ENCODE results near the gene IFNGR1.
"Not testable (repeated sequence)": the region's sequence is repeated elsewhere in the genome, so short reads cannot be mapped to it uniquely, and the experiment has no call there.

The IFNGR1 gene

DNA sequence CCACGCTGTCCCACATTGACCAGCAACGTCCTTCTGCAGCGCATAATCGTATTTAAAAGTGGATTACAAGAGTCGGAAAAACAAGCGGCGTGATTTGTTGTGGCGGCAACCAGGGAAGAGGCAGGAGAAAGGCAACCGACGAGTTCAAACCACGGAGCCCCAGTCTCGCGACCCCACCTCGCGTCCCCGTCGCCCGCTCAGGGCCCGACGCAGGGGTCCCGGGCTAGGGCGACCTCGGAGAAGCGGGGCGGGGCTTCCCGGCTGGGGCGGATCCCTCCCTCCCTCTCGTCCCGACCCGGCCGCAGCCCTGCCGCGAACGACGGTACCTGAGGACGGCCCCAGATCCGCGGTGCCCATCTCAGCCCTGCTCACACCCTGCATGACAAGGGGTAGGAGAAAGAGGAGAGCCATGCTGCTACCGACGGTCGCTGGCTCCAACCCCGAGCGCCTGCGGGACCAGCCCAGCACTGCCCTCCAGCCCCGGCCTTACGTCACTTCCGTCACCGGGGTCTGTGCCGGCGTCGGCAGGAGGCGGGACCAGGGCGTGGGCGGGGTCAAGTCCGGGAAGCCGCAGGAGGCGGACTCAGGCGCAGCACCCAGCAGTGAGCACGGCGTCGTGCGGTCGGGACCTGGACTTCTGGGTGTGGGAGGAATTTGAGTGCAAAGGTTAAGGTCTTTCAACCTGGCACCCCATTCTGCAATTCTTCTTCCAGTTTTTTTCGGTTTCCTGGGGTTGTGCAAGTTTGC lies at the start of gene IFNGR1:
Gene IFNGR1 (minus strand): TSS at position 469 of the 747 bp plus-strand sequence. CDS start 58 bp downstream, at position 411.
- DNase-seq, result peak; percentile 89

DNA sequence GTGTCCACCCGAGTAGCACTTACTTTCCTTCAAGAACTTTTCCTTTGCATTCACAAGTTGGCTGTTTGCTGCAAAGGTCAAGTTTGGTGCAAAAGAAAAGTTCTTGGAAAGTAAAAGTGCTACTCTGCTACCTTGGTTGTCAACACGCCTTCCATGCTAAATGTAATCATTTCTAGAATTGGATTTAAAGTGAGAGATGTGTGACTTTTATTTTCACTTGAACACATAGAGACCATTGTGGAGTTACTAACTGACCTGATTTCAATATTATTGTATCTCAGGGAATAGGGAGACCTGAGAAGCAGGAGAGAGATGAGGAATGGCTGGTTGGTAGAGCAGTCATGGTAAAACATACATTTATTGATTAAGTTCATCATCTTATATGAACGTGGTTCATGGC lies 49.7 kb upstream of the IFNGR1 start:
- no peak for DNase-seq

GRCh38 chr6:137266309-137266586 lies 47.1 kb upstream of the IFNGR1 start:
- DNase-seq, result no peak

- DNase-seq, result no peak
Measured at GRCh38 chr6:137265561-137266308, 46.5 kb upstream of the IFNGR1 start.

GRCh38 chr6:137264311-137265075 lies 45.3 kb upstream of the IFNGR1 start:
- DNase-seq, result no peak

DNA sequence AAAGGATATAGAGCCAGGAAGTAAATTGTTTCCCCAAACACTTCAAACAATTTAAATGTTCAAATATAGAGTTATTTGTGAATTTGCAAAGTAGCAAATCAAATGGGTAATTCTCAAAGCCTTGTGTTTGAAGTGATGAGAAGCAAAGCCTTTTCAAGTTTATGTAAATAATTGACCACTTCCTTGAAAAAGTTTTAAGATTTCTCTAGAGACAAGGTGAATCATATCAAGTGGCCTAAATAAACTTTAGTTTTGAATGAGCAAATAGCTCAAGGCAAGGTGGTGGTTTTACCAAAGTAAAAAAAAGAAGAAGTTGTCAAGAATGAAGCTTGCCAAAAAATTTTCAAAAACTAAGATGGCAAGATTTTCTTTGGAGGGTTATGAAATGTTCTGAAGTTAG lies 42.6 kb upstream of the IFNGR1 start:
- DNase-seq, result peak; percentile 60

GRCh38 chr6:137261361-137261760 lies 42.2 kb upstream of the IFNGR1 start:
- DNase-seq, result peak; percentile 55

DNA sequence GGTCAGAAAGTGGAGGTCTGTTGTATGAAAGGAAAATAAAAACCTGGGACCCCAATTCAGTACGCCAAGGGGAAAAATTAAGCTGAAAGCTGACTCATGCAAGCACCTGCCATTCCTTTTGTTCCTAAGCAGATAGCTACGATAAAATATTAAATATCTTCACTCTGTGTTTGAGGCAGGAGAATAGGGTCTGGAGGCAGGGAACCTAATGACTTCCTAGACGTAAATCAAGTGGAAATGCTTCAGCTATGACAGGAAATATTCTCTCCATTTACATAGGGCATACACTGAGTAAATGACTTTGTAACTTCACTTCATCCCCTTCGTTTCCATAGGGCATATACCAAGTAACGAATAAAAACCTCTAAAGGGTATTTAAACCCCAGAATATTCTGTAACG lies 41.0 kb upstream of the IFNGR1 start:
- no peak for DNase-seq

- DNase-seq, result no peak
Measured at GRCh38 chr6:137259349-137259748, 40.2 kb upstream of the IFNGR1 start.

DNA sequence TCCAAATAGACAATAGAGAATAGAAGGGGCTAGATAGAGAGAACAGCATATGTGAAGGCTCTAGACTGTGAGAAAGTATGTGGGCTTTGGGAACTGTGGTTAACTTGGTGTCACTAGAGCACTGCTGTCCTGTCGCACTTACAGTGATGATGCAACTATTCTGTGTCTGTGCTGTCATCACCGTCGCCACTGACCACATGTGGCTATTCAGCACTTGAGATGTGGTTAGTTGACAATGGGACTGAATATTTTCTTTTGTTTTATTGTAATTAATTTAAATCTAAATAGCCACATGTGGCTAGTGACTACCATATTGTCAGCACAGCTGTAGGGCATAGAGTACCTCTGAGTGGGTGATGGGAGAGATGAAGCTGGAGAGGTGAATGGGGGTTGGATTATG lies 39.0 kb upstream of the IFNGR1 start:
- DNase-seq, result no peak

DNA sequence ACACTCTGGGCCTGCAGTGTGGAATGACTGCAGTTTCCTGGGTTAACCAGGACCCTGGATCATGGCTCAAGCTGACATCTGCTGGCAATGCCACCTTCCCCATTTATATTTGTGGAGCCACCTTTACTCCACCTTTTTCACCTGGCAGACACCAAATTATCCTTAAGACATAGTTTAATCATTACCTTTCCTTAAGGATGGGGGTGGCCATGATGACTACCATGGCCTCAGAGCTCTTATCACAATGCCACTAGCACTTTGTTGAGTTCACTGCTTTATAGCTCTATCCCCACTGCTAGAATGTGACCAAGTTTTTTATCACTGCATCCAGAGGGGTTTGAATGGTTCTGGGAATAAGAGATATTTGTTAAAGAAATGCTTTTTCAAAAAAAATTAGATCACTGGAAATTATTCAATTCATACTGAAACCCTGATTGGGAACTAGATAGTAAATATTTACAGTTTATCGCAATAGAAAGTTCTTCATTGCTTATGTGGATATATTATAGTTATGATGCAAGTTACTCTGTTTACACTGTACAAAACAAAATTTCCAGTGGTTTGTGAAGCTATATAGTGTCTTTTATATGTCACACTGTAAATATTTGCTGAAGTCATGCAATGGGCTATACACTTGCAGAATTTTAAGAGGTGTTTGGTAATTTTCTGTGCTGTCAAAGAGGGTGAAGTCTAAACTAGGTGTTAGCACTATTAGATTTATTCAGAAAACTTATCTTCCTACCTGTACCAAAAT lies 37.3 kb upstream of the IFNGR1 start:
- DNase-seq, result no peak

- DNase-seq, result no peak
Measured at GRCh38 chr6:137254966-137255365, 35.8 kb upstream of the IFNGR1 start.

- not testable (repeated sequence) for DNase-seq
Measured at GRCh38 chr6:137254430-137254829, 35.2 kb upstream of the IFNGR1 start.

DNA sequence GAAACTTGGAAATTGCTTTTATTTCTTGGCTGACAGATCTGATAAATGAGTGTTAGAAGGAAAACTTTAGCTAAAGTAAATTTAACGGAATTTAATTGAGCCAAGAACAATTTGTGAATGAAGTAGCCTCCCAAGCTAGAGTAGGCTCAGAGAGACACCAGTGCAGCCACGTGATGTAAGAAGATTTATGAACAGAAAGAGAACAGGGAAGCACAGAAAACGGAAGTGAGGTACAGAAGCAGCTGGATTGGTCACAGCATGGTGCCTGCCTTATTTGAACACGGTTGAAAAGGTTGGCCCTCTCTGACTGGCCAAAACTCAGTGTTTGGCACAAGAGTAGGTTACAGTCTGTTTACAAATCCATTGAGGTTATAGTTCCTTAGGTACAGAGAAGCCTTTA lies 29.5 kb upstream of the IFNGR1 start:
- no peak for DNase-seq

- DNase-seq, result no peak
Measured at GRCh38 chr6:137247724-137248123, 28.5 kb upstream of the IFNGR1 start.

DNA sequence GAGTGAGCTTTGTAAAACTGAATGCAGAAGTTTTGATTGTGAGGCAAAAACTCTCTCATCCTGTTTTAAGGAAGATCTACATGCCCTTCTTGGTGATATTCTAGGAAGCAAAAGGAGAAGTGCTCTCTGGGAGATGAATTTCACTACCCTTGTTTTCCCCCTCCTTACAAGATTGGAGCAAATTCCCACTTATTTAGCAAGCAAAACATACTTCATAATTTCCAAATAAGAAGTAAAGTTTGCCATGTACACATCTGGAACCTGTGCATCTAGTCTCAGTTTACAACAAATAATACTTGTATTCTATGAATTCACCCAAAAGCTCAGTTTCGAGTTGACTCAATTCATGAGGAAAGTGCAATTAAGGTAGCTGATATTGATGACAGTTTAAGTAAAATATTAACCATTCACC lies 27.6 kb upstream of the IFNGR1 start:
- DNase-seq, result no peak

- no peak for DNase-seq
Measured at GRCh38 chr6:137246164-137246563, 27.0 kb upstream of the IFNGR1 start.

DNA sequence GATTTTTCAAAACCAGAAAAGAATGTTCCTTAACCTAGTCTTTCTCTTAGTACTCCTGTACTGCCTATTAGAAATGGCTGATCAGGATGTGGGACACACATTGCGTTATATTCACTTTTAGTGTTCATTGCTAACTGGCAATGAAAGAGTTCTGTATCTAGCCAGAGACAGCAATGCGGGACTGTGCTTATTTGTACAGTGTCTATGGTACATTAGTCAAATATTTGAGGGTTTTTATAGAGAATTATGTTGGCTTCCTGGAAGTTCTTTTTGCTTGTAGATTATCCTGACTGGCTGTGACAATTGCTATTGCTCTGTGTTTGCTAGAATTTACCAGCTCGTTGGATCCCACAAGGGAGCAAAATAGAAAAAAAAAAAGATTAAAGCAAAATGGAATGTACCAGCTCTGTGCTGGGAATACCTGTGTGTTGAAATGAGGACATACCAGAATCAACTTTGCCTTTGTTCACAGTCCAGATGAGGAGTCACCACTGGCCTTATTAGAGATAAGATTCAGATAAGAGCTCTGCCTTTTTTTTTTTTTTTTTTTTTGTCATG lies 22.4 kb upstream of the IFNGR1 start:
- peak; percentile 71 for DNase-seq

DNA sequence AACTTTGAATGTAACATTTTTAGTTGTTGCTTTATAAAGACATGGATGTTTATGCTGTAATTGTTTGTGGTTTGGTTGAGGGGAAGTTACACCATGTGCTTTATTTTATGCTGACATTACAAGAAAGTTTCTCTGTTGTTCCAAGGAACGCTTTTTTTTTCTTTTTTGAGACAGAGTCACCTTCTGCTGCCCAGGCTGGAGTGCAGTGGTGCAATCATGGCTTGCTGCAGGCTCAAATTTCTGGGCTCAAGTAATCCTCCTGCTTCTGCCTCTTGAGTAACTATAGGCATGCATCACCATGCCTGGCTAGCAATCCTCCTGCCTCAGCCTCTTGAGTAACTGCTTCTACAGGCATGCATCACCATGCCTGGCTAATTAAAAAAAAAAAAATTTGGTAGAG lies 21.0 kb upstream of the IFNGR1 start:
- peak; percentile 89 for DNase-seq

DNA sequence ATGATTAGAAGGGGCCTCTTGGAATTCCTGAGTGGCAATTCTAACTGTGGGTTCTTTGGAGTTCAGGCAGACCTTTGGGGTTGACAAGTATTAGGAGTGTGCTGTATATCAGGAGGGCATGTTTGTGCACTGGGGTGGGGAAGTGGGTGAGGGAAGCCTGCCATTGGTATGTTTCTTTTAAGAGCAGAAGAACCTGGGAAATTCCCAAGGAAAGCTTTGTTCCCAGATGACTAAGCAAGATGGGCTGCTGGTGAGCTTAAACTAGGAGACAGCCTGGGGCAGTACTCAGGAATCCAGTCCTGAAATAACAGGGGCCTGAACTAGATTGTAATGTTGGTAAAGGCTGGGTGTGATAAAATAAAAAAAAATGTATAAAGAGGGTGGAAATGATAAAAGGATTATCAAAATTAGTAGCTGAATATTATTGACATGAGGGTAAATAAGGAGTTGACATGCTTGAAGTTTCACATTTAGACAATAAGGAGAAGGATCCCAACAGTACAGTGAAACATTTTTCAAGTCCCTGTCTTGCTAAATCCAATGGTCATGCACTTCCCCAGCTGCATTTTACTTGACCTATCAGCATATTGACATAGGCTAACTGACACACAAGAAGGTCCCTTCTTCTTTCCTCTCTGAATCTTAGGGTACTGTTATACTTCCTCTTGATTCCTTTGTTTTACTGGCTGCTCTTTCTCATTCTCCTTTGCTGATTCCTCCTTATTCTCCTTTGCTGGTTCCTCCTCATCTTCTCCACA lies 18.4 kb upstream of the IFNGR1 start:
- DNase-seq, result peak; percentile 98

DNA sequence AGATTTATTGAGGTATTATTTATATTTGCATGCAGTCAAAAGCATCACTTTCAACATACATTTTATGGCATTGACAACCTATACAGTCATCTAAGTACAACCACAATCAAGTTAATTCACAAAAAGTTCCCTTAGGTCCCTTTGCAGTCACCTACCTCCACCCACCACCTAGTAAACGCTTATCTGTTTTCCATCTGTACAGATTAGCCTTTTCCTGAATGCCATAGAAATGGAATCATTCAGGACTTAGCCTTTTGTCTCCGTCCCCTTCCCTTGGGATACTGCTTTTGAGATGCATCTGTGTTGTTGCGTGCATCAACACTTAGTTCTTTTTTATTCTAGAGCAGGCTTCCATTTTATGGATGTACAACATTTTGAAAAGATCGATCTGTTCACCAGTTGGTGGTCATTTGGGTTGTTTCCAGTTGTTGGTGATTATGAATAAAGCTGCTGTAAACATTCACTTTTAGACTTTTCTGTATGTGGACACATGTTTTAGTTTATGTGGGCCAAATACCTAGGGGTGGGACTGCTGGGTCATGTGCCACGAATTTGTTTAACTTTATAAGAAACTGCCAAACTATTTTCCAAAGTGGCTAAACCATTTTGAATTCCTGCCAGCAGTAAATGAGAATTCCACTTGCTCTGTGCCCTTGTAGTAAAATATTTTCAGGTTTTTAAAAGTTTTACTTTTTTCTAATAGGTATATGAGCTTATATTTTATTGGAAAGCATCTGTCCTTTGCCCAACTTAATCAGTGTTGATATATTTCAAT lies 17.6 kb upstream of the IFNGR1 start:
- no peak for DNase-seq

All from NCI-H226 (cell line).